H54 (cell line): ENCODE measurements around the gene TMEFF2.

Source experiments
- DNase-seq: peaks from one replicate; pipeline ENCODE4 v3.0.0; 2011; ENCODE audit warnings: low spot score, mixed read lengths; ENCODE audit not compliant: insufficient read length
- FAIRE-seq: peaks from 3 replicates; lab custom pipeline; 2011; peaks lifted over from hg19 to GRCh38; lab: Jason Lieb, UNC
- POLR2A ChIP-seq: IDR thresholded peaks from 2 replicates; pipeline ENCODE4 v1.6.1; 2011; ENCODE audit warnings: low read depth, mild to moderate bottlenecking, low read length

Gene TMEFF2

GRCh38 chr2:191917430-191917881 lies 277.3 kb downstream of the TMEFF2 start:
- DNase-seq (no peak), FAIRE-seq (peak; percentile 66)
- no peak for TF ChIP-seq POLR2A

DNA sequence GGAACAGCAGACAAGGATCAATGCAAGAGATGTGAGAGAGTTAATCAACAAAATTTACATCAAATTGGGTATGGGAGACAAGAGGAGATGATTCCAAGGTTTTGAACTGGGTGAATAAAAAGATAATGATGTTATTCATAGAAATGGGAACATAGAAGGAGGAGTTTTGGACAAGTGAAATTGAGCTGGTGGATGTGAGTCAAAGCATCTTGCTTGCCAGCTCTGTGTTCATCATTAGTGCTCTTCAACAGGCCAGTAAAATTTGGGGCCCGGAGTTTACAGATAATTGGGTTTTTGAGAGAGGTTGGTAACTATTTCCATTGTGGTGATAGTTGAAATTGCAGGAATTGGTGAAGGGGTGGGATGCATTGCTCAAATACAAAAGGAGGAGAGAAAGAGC lies 277.9 kb downstream of the TMEFF2 start:
- no peak for FAIRE-seq
- no peak for DNase-seq

DNA sequence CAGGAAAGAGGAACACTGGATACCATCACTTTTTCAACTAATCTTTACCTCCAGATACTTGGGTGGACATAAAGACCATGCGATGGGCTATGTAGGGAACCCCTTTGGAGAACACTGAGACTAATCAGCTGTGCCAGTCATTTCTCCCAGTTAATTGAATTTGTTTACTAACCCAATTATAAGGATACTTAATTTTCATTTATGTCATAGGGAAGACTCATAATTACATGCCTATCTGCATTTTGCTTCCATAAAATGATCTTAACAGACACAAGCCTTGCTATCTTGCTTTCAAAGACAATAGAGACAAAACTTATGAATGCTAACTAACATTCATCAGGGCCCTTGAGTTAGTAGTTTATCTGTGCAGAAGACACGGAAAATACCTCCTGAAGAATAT lies 279.0 kb downstream of the TMEFF2 start:
- no peak for TF ChIP-seq POLR2A
- FAIRE-seq (no peak), DNase-seq (no peak)

More for the DNA sequence above, 277.9 kb downstream of the TMEFF2 start:
- TF ChIP-seq POLR2A, result no peak

DNA sequence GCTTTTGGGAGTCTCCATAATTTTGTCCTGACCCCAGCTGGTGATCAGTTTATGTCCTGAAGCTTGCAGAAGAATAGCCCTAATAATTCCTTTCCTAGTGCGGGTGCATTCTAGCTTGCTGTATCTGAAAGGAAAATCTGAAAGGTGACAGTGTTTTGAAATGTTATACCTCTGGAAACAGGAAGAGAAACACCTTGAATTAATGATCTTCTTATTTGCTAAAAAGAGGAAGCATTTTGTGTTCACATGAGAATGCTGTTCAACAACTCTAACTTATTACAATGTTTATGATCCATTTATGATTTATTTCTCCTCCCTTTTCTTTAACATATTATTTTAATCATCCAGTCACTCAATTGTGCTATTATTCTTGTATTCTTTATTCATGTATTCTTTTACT lies 280.9 kb downstream of the TMEFF2 start:
- TF ChIP-seq POLR2A, result no peak
- FAIRE-seq, result no peak
- DNase-seq, result no peak

- FAIRE-seq (no peak), DNase-seq (no peak)
Observed at GRCh38 chr2:191912764-191913163, 282.0 kb downstream of the TMEFF2 start.

DNA sequence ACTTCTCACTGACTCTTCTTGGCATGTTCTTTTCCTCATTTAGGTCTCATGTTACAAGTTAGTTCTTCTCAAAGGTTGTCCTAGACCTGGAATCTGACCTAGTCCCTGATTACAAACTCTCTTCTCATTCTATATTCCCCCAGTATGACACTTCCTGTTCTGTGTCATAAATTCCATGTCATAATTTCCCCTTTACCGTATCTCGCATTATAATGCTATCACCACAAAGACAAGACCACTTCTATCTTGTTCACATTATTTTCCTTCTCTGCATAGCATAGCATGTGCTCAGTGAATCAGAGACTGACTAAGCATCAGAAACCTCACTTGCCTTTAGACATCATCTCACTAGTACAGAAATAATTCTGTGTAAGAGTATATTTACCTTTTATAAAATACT lies 284.2 kb downstream of the TMEFF2 start:
- peak; percentile 95 for FAIRE-seq
- DNase-seq, result peak; percentile 46

More at GRCh38 chr2:191912764-191913163, 282.0 kb downstream of the TMEFF2 start:
- no peak for TF ChIP-seq POLR2A

GRCh38 chr2:191908874-191909273 lies 285.9 kb downstream of the TMEFF2 start:
- no peak for DNase-seq
- no peak for TF ChIP-seq POLR2A
- FAIRE-seq, result no peak

More for the DNA sequence above, 284.2 kb downstream of the TMEFF2 start:
- no peak for TF ChIP-seq POLR2A

GRCh38 chr2:191907545-191907944 lies 287.2 kb downstream of the TMEFF2 start:
- peak; percentile 71 for FAIRE-seq
- no peak for TF ChIP-seq POLR2A
- DNase-seq, result no peak

- TF ChIP-seq POLR2A, result no peak
- no peak for DNase-seq
- FAIRE-seq, result peak; percentile 52
Observed at GRCh38 chr2:191907091-191907490, 287.6 kb downstream of the TMEFF2 start.

GRCh38 chr2:191905336-191905735 lies 289.4 kb downstream of the TMEFF2 start:
- FAIRE-seq (no peak), DNase-seq (no peak)
- no peak for TF ChIP-seq POLR2A

DNA sequence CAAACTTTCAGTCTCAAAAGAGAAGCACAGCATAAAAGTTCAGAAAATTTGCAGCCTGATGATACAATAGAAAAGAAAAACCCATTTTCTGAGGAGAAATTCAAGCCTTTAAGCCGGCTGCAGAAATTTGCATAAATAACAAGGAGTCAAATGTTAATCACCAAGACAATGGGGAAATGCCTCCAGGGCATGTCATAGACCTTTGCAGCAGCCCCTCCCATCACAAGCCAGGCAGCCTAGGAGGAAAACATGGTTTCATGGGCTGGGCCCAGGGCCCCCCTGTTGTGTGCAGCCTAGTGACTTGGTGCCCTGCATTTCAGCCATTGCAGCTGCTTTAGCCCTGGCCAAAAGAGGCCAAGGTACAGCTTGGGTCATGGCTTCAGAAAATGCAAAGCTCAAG lies 293.7 kb downstream of the TMEFF2 start:
- FAIRE-seq, result no peak

GRCh38 chr2:191899410-191899809 lies 295.3 kb downstream of the TMEFF2 start:
- DNase-seq (no peak), FAIRE-seq (peak; percentile 96)

More for the DNA sequence above, 293.7 kb downstream of the TMEFF2 start:
- no peak for DNase-seq
- TF ChIP-seq POLR2A, result no peak

More at GRCh38 chr2:191899410-191899809, 295.3 kb downstream of the TMEFF2 start:
- TF ChIP-seq POLR2A, result no peak
